Neural progenitor cell (in vitro differentiated cells): ENCODE results near the gene PTBP3.

Experiments
- CTCF ChIP-seq: fragments of 200-600 bp; sonication (generic); IDR thresholded peaks from 2 replicates; pipeline ENCODE4 v1.5.1; 2017; ENCODE audit warnings: antibody characterized with exemption, mild to moderate bottlenecking
- EZH2 ChIP-seq: fragments of 200-600 bp; sonication (generic); IDR thresholded peaks from 2 replicates; pipeline ENCODE4 v1.6.1; 2017; ENCODE audit warnings: antibody characterized with exemption, mild to moderate bottlenecking, moderate library complexity

GRCh38 chr9:112252194-112252593, 81.2 kb downstream of the PTBP3 start:
- TF ChIP-seq CTCF, result no peak
- no peak for TF ChIP-seq EZH2
